RWPE2 (cell line): Measurements from ENCODE around the gene CCR5.

ENCODE experiments used
- ATAC-seq: fragments of 200-7000 bp; cut with Tn5 transposase; 3 replicates; pipeline ENCODE4 v1.9.1; 2021; ENCODE audit warnings: low read depth
- DNase-seq: peaks from one replicate; pipeline ENCODE4 v3.0.0-alpha.2; 2020; ENCODE audit warnings: low spot score
- H3K27ac ChIP-seq: fragments of 450-650 bp; 2 replicates; pipeline ENCODE4 v1.5.1; 2017; ENCODE audit warnings: mild to moderate bottlenecking; ENCODE audit not compliant: poor library complexity, severe bottlenecking
- H3K27me3 ChIP-seq: fragments of 250-450 bp; sonication (Bioruptor Pico); 2 replicates; pipeline ENCODE4 v1.5.1; 2021; ENCODE audit warnings: mild to moderate bottlenecking, moderate library complexity; ENCODE audit not compliant: insufficient read depth, poor library complexity, severe bottlenecking
- H3K36me3 ChIP-seq: fragments of 250-450 bp; sonication (Bioruptor Pico); 2 replicates; pipeline ENCODE4 v1.5.1; 2020; ENCODE audit warnings: low read depth, mild to moderate bottlenecking, moderate library complexity
- H3K4me1 ChIP-seq: fragments of 250-450 bp; sonication (Bioruptor Pico); 2 replicates; pipeline ENCODE4 v1.5.1; 2021; ENCODE audit warnings: mild to moderate bottlenecking, moderate library complexity; ENCODE audit not compliant: insufficient read depth, poor library complexity, severe bottlenecking
- H3K4me3 ChIP-seq: fragments of 250-450 bp; sonication (Bioruptor Pico); 2 replicates; pipeline ENCODE4 v1.5.1; 2021; ENCODE audit warnings: mild to moderate bottlenecking, moderate library complexity; ENCODE audit not compliant: severe bottlenecking
- H3K9me3 ChIP-seq: fragments of 250-450 bp; sonication (Bioruptor Pico); 2 replicates; pipeline ENCODE4 v1.5.1; 2021; ENCODE audit warnings: mild to moderate bottlenecking, moderate library complexity; ENCODE audit not compliant: severe bottlenecking
- CTCF ChIP-seq: fragments of 450-650 bp; IDR thresholded peaks from one replicate; pipeline ENCODE4 v1.5.1; 2017; ENCODE audit warnings: mild to moderate bottlenecking, moderate library complexity; ENCODE audit not compliant: poor library complexity, severe bottlenecking

CCR5 gene

GRCh38 chr3:46365041-46365440, 5.7 kb upstream of the CCR5 start:
- H3K27me3 ChIP-seq, result no peaks in the 10 kb centered on the region
- H3K36me3 ChIP-seq, result no peaks in the 10 kb centered on the region
- TF ChIP-seq CTCF, result no peak
- DNase-seq, result no peak
- ATAC-seq, result no peak
- H3K4me3 ChIP-seq, result no peak overlapping the region
- H3K4me1 ChIP-seq, result no peaks in the 10 kb centered on the region
- no peak overlapping the region for H3K27ac ChIP-seq
- H3K9me3 ChIP-seq, result no peaks in the 10 kb centered on the region

GRCh38 chr3:46365737-46366524, 4.8 kb upstream of the CCR5 start:
- H3K4me3 ChIP-seq, result no peak overlapping the region
- H3K9me3 ChIP-seq, result no peaks in the 10 kb centered on the region
- no peaks in the 10 kb centered on the region for H3K4me1 ChIP-seq
- peak; percentile 31; the same call in 2 of the 3 replicates for ATAC-seq
- H3K27me3 ChIP-seq, result peaks cover 3% of the 10 kb centered on the region
- no peak overlapping the region for H3K27ac ChIP-seq
- no peaks in the 10 kb centered on the region for H3K36me3 ChIP-seq
- no peak for DNase-seq
- no peak for TF ChIP-seq CTCF

- no peak for TF ChIP-seq CTCF
- Histone ChIP-seq H3K36me3 (no peaks in the 10 kb centered on the region), H3K9me3 (no peaks in the 10 kb centered on the region), H3K4me1 (no peaks in the 10 kb centered on the region), H3K27ac (no peak overlapping the region), H3K27me3 (peaks cover 3% of the 10 kb centered on the region), H3K4me3 (no peak overlapping the region)
- no peak for ATAC-seq
- no peak for DNase-seq
Observed at GRCh38 chr3:46367811-46368210, 2.9 kb upstream of the CCR5 start.

- no peak for ATAC-seq
- TF ChIP-seq CTCF, result peak; percentile 27
- no peaks in the 10 kb centered on the region for H3K4me1 ChIP-seq
- H3K27me3 ChIP-seq, result peaks cover 3% of the 10 kb centered on the region
- no peak overlapping the region for H3K27ac ChIP-seq
- H3K9me3 ChIP-seq, result no peaks in the 10 kb centered on the region
- no peak overlapping the region for H3K4me3 ChIP-seq
- no peaks in the 10 kb centered on the region for H3K36me3 ChIP-seq
- no peak for DNase-seq
Observed at GRCh38 chr3:46368569-46368968, 2.2 kb upstream of the CCR5 start.

GRCh38 chr3:46369151-46369550, 1.6 kb upstream of the CCR5 start:
- Histone ChIP-seq H3K27me3 (peaks cover 5% of the 10 kb centered on the region), H3K36me3 (no peaks in the 10 kb centered on the region), H3K4me1 (no peaks in the 10 kb centered on the region), H3K4me3 (no peak overlapping the region), H3K9me3 (no peaks in the 10 kb centered on the region), H3K27ac (no peak overlapping the region)
- DNase-seq, result no peak
- no peak for ATAC-seq
- TF ChIP-seq CTCF, result no peak
